ENCODE data around the gene MBLAC2.

MBLAC2 gene

DNA sequence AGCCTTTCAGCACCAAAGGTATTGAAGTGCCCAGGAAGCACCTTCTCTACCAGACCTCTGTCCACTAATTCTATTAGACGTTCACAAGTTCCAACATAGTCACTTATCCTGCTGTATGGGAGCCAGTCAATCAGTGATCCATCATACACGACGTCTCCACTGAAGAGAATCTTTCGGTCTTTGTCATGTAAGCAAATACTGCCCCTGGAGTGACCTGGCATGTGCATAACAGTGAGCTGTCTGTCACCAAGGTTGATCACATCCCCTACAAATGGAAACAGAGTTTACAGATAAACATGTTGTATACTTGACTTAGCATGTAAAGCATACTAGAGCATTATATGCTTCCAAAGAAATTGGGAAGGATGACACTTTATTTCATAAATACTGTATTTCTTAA is 13.3 kb downstream of the MBLAC2 start:
- no peak for DNase-seq

DNA sequence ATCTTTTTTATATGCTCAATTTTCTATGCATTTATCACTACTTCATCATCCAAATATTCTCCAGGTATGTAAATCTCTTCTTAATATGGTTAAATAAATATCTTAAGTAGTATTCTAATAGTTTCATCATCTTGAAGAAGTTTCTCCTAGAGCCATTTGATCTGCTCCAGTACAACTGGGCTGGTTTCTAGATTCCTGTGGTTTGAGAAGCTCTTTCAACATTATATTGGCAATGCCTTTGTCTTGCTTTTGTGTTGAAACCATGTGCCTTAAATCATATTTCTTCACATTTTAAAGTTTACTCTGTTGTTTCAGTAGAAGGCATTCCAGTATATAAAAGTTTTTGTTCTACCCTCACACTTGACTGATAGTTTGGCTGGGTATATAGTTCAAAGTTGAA is 27.6 kb downstream of the MBLAC2 start:
- DNase-seq = no peak

DNA sequence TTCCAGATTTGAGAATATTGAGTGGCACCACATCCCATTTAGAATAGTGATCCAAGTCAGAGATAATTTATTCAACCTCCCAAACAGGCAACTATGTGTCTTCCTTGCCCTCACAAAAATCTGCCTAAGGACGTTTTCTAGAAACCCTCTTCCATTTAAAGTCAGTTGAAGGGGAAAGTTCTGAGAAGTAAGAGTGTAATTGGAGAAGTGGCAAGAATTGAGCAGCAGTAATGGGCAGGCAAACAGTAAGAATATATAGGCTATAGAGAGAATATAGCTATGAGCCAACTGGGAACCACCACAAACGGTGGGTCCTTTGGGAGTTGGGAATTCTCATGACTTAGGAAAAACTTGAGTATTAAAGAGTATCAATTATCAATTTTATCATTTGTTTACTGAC is 33.9 kb downstream of the MBLAC2 start:
- no peak for DNase-seq

DNA sequence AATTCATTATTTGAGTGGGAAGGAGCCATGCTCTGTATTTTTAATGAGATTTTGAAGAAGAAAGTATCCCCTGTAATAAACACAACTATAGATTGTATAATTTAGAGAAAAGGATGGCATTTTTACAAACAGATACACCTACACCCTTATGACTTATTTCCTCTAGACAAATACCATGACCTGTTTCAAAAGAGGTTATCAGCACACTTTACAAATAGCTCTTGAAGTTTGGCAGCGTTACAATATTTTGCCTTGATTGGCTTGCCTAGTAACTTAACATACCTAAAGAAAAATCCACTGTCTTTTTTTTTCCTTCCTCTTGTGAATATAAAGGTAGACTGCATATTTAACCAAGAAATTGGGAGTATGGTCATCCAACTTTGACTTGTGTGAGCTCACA is 36.5 kb downstream of the MBLAC2 start:
- DNase-seq = no peak

DNA sequence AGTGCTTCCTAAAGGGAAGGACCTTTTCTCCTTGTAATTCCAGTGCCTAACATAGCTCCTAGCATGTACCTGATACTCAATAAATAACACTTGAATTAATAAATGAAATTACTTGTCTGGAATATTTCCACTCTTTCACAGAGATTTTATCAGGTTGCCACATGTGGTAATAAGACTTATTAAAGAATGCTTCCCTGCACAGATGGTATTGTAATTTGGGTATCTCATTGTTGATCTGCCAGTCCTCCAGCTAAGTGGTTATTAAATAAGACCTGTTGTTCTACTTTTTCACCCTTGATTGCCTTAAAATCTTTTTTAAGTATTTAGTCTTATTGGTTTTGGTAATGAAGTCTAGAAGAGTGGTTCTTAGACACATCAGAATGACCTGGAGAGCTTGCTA is 36.9 kb downstream of the MBLAC2 start:
- DNase-seq = no peak

DNA sequence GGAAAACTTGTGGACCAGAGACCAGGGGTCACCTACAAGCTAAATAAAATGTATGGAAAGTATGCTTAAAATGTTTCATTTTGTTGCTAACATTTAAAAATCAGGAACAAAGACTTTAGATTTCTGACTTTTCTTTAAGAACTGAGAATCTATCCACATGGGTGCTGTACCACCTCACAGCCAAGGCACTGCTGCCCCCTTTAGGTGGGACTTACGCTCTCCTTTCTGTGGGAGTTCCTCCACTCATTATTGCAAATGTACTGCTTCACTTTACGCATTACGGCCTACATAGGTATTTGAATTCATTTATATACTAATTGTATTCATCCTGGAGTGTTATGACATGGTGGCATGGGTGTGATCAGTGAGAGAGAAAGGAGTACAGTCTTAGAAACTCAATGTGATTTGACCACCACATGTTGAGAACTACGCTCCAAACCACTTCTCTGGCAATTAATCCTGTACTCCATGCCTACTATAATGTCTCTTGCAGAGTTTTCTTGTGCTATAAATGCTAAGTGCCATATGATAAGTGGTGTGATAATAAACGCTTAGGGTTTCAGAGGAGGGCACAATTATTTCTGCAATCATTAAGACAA is 40.4 kb downstream of the MBLAC2 start:
- DNase-seq = peak in 3 of 5 experiments; percentile 9 to 44 (median 10)

DNA sequence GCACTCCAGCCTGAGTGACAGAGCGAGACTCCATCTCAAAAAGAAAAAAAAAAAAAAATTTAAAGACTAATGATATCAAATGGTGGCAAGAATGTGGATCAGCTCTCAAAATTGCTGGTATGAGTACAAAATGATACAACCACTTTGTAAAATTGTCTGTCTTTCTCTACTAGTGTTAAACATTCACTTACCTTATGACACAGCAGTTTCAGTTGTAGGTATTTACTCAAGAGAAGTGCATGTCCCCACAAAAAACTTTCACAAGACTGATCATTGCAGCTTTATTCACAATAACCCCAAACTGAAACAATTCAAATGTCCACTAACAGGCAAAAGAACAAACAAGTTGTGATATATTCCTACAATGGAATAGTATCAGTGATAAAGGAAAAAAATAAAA is 50.3 kb downstream of the MBLAC2 start:
- peak in 1 of 5 experiments; percentile 35 for DNase-seq

DNA sequence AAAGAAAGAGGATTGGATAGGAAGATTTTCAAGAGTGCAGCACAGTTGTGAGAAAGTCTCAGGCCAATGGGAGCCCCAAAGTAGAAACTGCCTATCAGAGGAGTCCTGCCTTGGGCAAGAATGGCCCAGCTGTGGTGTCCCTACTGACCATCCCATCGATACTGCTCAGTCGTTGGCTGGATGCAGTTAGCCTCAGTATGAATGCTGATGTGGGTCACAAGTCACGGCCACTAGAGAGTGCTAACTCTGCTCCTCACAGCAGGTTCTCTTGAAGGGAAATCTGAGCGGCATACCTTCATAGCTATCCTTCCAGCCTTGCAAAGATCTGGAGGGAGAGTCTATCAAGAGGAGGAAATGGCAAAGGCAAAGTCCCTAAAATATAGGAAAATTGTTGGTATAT is 53.4 kb downstream of the MBLAC2 start:
- DNase-seq = no peak

DNA sequence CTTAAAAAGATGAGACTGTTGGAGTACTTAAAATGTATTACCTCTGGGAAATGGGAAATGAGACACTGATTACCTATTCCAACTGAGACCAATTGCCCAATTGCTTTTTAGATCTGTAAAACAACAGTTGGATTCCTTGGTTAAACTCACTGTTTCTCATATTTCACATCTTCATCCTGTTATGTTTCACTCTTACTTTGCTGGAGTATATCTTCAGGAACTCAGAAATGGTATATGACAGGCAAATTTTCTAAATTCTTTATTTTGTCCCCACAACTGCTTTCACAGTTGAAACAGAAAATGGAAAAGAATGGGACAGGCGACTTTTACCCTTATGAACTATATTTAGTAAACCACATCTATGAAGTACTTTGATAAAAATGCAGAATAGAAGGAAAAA is 56.4 kb downstream of the MBLAC2 start:
- no peak for DNase-seq

DNA sequence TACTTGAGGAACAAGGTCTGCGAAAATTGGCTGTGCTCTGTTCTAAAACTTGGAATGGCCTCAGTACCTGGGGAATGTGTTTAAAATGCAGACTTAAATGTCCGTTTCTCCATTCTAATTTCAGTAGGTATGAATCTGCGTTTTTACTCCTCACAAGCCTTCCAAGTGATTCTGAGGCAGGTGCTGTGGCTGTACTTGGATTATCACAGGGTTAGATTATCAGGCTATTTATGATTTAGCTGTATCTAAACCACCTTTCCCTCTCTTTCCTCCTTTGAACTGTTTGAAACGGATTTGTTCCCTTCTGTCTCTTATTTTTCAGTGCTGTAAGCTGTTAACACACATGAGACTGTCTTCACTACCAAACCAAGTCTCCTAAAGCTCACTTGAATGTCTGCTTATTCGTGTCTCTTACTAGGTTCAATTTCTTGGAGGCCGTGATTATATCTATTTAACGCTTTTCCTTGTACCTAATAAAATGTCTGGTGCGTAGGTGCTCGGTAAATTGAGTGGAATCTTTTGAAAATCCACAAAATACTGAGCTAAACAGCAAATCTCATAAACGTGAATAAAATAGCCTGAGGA is 64.3 kb downstream of the MBLAC2 start:
- DNase-seq = peak in 1 of 5 experiments; percentile 14

DNA sequence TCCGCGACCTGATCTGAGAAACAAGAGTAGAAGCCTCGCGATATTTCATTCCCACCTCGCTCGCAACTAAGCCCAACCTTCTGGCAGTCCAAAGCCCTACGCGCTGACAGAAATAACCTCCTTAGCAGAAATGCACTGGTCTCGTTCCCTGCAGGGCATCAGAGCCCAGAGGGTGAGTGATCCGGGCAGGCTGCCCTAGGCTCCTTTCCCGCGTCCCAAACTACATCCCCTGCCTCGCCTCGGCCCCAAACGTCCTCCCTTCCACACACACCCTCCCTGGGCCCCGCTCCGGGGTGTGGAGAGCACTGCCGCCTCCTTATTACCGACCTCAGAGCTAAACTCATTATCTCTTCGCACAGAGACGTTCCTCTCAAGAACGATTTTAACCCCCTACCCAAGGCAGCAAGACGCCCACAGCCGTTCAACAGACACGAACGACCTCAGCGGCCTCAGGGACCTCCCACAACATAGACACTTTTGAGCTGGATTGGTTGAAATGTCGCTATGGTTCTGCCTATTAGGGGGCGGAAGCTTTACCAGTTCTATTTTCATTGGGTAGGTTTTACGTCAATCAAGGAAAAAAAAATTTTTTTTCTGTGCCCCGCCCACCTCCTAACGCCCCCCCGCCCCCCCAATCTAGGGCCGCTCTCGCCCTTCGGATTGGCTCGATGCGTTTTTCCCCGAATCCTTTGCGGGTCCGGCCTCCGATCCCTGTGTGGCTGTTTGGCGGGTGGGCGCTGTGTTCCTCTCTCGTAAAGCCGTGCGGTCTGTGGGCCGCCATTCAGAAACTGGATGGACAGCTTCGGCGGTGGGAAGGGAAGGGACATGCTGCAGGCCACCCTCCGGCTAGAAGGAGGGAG is 65.0 kb downstream of the MBLAC2 start, which contains the start of gene CETN3:
Gene CETN3, minus strand, starts transcription at position 439 of the 860 bp plus-strand sequence. Its CDS starts 95 bp downstream, at position 344.
- DNase-seq = peak; percentile 80 to 95 (median 84)

DNA sequence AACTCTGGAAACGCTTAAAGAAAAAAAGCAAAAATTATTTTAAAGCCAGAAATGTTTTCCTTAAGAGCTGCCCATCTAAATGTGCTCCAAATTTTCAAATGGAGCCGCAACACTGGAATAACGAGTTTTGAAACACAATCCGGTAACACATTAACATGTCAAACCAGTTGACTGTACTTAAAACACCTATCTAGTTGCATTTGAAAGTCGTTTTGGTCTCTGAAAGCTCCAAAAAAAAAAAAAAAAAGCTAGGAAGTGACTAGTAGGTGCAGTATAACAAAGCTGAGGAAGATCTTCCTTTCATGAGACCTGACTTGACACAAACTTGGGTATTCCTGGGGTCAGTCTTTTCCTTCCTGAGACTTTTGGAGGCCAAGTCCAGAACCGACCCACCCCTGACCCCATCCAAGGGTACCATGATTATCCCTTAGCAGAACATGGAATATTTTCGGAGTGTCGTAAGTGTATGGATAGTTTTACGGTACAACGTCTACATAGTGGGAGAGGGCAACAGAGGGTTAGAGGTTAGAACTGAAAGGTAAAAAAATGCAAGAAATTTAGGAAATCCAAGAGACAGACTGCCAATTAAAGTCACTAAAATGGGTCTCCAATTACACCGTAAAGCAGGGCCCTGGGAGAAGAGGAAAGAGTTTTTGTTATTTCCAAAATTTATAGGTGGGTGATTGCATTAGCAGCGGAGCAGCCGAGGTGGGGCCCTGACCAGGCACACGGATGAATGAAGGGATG is 65.8 kb downstream of the MBLAC2 start:
- no peak for DNase-seq
